NCI-H82 treated with DMSO at 0.1 percent for 48 hours (cell line): Measurements from ENCODE around the gene SLAIN2.
"Not testable (repeated sequence)": the region's sequence is repeated elsewhere in the genome, so short reads cannot be mapped to it uniquely, and the experiment has no call there.

Source experiments
- DNase-seq: peaks from one replicate; lab custom pipeline; 2025; ENCODE audit not compliant: unreplicated experiment; lab: John Stamatoyannopoulos, UW

Gene SLAIN2

GRCh38 chr4:48340965-48341775, at the start of gene SLAIN2:
TSS of gene SLAIN2 (plus strand) at chr4:48341529. CDS start at chr4:48341740, 211 bp downstream.
- DNase-seq, result peak; percentile 89

GRCh38 chr4:48292218-48292790, 49.0 kb upstream of the SLAIN2 start:
- not testable (repeated sequence) for DNase-seq

- no peak for DNase-seq
Observed at GRCh38 chr4:48295116-48295515, 46.2 kb upstream of the SLAIN2 start.

GRCh38 chr4:48296365-48296764, 45.0 kb upstream of the SLAIN2 start:
- no peak for DNase-seq

GRCh38 chr4:48297256-48297846, 44.0 kb upstream of the SLAIN2 start:
- no peak for DNase-seq

- no peak for DNase-seq
Observed at GRCh38 chr4:48299560-48299959, 41.8 kb upstream of the SLAIN2 start.

- DNase-seq, result no peak
Observed at GRCh38 chr4:48300004-48300403, 41.3 kb upstream of the SLAIN2 start.

GRCh38 chr4:48305508-48305907, 35.8 kb upstream of the SLAIN2 start:
- no peak for DNase-seq

GRCh38 chr4:48307528-48307927, 33.8 kb upstream of the SLAIN2 start:
- no peak for DNase-seq

- DNase-seq, result no peak
Observed at GRCh38 chr4:48308901-48309300, 32.4 kb upstream of the SLAIN2 start.

GRCh38 chr4:48311896-48312295, 29.4 kb upstream of the SLAIN2 start:
- no peak for DNase-seq

GRCh38 chr4:48314746-48315145, 26.6 kb upstream of the SLAIN2 start:
- not testable (repeated sequence) for DNase-seq

- peak; percentile 24 for DNase-seq
Observed at GRCh38 chr4:48315728-48316630, 25.4 kb upstream of the SLAIN2 start.

- DNase-seq, result no peak
Observed at GRCh38 chr4:48321312-48321711, 20.0 kb upstream of the SLAIN2 start.

GRCh38 chr4:48322063-48322462, 19.3 kb upstream of the SLAIN2 start:
- DNase-seq, result no peak

GRCh38 chr4:48324281-48324680, 17.0 kb upstream of the SLAIN2 start:
- DNase-seq, result no peak

- no peak for DNase-seq
Observed at GRCh38 chr4:48329193-48329592, 12.1 kb upstream of the SLAIN2 start.

GRCh38 chr4:48329976-48330375, 11.4 kb upstream of the SLAIN2 start:
- no peak for DNase-seq

- no peak for DNase-seq
Observed at GRCh38 chr4:48331577-48332330, 9.6 kb upstream of the SLAIN2 start.

- no peak for DNase-seq
Observed at GRCh38 chr4:48332661-48333060, 8.7 kb upstream of the SLAIN2 start.
